HPDE6-E6E7 (cell line): Measurements from ENCODE around the gene PPP1R16B.

ENCODE experiments used
- DNase-seq: peaks from one replicate; pipeline ENCODE4 v3.0.0; 2011; ENCODE audit warnings: missing footprints; ENCODE audit errors: extremely low spot score

PPP1R16B gene

GRCh38 chr20:38896009-38896594 is 90.6 kb downstream of the PPP1R16B start:
- DNase-seq = no peak

DNA sequence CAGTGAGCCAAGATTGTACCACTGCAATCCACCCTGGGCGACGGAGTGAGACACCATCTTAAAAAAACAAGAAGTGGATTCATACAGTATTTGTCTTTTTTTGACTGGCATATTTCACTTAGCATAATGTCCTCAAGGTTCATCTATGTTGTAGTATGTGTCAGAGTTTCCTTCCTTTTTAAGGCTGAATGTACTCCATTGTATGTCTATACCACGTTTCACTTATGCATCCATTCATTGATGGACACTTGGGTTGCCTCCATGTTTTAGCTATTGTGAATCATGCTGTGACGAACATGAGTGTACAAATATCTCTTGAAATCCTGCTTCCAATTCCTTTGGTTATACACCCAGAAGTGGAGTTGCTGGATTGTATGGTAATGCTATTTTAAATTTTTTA is 91.8 kb downstream of the PPP1R16B start:
- no peak for DNase-seq

DNA sequence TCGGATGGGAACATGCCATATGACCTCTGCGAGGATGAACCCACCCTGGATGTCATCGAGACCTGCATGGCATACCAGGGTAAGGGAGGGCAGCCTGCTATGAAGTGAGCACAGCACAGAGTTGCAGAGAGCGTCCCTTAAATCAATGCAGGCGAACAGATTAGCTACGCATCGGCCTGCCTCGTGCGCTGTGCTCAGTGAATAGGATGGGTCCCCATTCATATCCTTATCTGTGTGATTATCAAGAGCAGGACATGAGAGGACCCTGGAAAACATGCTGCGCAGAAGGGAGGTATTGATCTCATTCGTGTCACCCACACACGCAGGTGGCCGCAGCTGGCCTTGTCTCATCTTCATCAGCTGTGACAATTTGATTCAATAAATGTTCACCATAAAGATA is 95.1 kb downstream of the PPP1R16B start:
- DNase-seq = no peak

DNA sequence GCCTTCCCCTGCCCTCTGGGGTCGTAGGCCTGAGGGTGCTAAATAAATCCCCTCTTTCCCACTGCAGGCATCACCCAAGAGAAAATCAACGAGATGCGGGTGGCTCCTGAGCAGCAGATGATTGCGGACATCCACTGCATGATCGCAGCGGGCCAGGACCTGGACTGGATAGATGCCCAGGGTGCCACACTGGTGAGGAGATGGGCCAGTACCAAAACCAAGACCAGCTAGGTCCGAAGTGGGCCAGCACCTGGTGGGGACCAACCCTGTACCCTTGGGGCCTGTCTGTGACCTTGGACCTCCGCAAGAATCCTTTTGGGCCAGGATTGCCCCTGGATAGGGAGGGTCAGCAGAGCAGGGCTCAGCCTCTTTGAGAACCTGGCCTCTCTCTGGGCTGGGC is 97.1 kb downstream of the PPP1R16B start:
- no peak for DNase-seq

GRCh38 chr20:38903335-38903734 is 97.8 kb downstream of the PPP1R16B start:
- no peak for DNase-seq

DNA sequence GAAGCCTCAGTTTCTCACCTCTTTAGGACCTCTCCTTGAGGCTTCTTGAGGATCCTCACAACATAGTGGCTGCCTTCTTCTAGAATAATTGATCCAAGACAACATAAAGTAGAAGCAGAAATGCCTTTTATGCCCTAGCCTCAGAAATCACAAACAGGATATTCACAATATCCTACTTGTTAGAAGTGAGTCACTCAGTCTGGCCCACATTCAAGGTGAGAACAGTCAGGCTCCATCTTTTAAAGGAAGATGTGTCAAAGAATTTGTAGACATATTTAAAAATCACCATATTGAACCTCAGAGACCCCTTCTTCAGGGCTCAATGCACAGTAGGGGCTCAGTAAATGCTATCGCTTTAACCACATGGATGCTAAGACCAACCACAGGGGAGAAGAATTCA is 99.9 kb downstream of the PPP1R16B start:
- DNase-seq = no peak

- DNase-seq = no peak
Measured at GRCh38 chr20:38907918-38908677, 102.6 kb downstream of the PPP1R16B start.

- no peak for DNase-seq
Measured at GRCh38 chr20:38915355-38915754, 109.9 kb downstream of the PPP1R16B start.

DNA sequence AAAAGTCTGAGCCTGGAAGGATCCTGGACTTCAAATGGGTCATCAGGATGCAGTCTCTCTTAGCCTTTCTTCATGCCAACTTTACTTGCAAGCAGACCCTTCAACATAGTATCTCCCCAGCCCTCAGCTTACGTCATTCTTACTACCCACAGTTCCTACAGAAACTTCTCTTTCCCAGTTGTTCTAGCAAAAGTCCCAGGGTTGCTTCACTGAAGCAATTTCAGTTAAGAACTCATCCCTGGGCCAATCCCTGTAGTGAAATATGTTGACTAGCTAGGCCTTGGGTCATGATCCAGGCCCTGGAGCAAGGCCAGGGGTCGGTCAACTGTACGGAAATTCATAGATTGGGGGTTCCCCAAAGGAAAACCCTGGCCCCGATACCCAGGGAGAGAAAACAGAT is 112.2 kb downstream of the PPP1R16B start:
- no peak for DNase-seq

GRCh38 chr20:38918172-38918571 is 112.7 kb downstream of the PPP1R16B start:
- DNase-seq = no peak

DNA sequence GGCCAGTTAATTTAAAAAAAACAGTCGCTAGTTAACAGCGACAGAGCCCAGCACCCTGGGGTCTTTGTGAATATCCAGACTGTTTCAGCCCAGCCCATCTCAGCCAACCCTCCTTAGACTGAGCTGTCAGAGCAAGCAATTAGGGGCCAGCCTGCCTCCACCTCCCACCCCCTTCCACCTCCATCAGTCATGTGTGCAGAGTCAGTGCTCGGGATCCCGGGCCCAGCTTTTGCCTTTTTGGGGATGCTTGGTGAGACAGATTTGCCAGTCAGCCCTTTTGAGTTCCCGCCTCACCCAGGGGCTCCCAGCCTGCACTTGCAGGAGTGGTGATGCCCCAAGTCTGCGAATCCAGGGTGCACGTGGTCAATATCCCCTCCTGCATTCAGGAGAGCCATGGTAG is 114.2 kb downstream of the PPP1R16B start:
- no peak for DNase-seq

DNA sequence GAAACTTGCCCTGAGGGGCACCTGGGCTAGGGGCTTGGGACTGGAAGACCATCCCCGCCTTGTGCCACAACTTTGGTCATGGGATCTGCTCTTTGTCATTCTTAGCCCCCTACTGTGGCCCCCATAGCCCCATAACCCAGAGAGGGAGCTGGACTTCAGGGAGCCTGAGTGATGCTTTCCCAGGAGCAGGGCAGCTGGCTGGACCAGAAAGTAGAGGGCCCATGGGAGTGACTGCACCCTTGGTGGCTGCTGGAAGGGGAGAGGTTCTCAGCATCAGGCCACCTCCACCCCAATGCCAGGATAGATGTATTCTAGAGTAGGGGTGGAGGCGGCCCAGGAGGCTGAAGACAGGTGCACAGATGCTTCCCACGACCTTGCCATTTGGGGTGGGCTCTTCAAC is 114.9 kb downstream of the PPP1R16B start:
- DNase-seq = no peak

DNA sequence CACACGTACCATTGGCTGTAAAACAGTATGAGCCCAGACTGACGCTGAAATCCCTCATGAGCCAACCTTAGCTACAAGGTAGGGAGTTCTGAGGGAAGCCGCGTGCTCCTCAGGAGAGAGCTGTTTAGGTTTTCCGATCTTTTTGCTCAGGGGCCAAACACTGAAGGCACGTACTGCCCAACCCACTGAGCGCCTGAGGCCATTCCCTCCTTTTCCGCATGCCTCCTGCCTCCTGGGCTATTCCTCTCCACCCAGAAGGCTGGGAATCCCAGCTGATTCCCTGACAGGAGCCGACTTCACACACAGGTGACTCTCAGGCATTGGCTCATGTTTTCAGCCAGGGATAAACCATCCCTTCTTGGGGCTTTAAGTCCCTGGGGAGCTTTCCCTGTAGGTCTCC is 115.4 kb downstream of the PPP1R16B start:
- DNase-seq = no peak

DNA sequence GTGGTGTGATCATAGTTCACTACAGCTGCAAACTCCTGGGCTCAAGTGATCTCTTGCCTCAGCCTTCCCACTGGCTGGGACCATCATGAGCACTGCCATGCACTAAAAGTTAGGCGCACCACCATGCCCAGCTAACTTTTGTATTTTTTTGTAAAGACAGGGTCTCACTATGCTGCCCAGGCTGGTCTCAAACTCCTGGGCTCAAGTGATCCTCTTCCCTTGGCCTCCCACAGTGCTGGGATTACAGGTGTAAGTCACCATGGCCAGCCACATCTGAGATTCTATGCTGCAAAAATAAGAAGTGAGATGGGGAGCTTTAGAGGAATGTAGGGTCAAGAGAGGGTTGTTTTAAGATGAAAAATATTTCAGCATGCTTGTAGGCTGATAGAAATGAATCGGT is 119.2 kb downstream of the PPP1R16B start:
- no peak for DNase-seq

DNA sequence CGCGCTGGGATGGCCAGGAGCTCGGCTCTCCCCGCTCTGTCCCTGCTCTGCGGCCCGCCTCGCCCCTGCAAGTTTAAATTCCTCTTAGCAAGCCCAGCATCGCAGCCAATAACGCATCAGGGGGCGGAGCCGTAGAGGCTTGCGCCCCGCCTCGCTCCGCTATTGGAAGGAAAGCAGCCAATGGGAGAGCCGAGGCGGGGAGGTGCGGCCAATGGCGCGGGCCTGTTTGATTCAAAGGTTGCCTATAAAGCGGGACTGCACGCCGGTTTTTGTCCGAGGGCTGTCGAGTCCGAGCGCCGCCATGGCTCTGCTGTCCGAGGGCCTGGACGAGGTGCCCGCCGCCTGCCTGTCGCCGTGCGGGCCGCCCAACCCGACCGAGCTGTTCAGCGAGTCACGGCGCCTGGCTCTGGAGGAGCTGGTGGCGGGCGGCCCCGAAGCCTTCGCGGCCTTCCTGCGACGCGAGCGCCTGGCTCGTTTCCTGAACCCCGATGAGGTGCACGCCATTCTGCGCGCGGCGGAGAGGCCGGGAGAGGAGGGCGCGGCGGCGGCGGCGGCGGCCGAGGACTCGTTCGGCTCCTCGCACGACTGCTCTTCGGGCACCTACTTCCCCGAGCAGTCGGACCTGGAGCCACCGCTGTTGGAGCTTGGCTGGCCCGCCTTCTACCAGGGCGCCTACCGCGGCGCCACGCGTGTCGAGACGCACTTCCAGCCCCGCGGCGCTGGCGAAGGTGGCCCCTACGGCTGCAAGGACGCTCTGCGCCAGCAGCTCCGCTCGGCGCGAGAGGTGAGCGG is 120.8 kb downstream of the PPP1R16B start, which contains the start of gene FAM83D:
FAM83D (plus strand) TSS at position 276 of the 792 bp plus-strand sequence; CDS start at position 302, 26 bp downstream.
- DNase-seq = peak; percentile 100

GRCh38 chr20:38926934-38927616 is 121.6 kb downstream of the PPP1R16B start:
- DNase-seq = no peak

DNA sequence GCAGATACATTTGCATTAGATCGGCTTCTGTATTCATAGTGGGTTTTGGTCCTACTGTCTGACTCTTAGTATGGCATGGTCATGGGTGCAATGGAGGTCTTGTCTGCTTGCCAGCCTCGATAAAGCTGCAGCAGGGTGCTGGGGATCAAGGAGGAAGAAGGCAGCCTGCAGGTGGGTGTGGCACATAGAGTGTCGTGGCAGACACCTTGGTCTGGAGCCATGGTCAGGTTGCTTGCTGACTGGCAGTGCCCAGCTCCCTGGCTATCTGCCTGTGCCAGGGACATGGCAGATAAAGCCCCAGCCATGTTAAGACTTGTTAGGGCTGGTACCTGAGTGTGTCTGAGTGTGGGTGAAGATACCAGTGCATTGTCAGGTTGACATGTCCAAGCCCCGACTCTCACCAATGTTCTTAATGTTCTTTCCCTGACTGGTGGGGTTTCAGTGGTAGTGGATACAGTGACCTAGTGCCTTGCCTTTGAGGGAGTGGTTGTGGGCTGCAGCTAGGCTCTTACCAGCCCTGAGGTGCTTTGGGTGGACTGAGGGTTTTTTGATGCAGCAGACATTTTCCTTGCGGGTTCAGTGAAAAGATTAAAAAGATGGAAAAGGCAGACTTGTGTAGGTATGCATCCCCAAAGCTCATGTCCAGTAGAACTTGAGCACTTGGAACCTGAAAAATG is 122.5 kb downstream of the PPP1R16B start:
- no peak for DNase-seq

DNA sequence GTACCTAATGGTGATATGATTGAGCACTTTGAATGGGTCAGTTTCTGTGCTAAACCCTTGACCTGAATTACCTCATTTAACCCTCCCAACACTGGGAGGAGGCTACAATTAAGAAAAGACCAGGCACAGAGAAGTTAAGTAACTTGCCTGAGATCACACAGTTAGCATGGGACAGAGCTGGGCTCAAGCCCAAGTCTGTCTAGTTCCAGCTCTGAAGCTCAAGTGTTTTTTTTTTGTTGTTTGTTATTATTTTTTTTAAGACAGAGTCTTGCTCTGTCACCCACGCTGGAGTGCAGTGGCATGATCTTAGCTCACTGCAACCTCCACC is 124.7 kb downstream of the PPP1R16B start:
- no peak for DNase-seq

DNA sequence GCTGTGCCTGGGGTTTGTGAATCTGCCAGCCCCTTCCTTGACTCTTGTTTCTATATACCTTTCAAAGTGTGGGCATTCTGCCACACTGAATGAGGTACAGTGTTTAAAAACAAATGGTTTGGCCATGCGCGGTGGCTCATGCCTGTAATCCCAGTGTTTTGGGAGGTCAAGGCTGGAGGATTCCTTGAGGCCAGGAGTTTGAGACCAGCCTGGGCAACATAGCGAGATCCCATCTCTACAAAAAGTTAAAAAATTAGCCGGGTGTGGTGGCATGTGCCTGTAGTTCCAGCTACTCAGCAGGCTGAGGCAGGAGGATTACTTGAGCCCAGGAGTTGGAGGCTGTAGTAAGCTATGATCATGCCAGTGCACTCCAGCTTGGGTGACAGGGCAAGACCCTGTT is 126.5 kb downstream of the PPP1R16B start:
- DNase-seq = no peak

GRCh38 chr20:38932457-38933120 is 127.1 kb downstream of the PPP1R16B start:
- DNase-seq = no peak

DNA sequence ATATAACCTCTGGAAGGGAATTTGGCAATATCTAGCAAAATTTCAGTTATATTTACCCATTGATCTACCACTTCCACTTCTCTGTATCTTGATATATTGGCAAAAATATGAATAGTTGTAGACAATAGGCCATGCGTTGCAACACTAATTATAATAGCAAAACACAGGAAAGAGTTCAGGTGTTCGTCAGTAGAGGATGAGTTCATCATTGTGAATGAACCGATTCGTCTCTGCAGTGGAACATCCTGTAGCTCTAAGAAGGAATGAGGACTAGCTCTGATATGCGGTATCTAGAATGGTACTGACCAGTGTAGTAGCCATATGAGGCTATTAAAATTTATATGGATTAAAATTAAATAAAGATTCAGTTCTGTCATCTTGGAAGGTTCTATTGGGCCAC is 129.0 kb downstream of the PPP1R16B start:
- no peak for DNase-seq
